22Rv1 (cell line): ENCODE measurements around the gene AGO3.

Experiments
- ZFX ChIP-seq: fragments of 450-650 bp; IDR thresholded peaks from 2 replicates; pipeline ENCODE4 v1.6.1; 2017; ENCODE audit warnings: antibody characterized with exemption, borderline replicate concordance
- TF ChIP-seq, protein P1 (sequence below): fragments of 450-650 bp; IDR thresholded peaks from 2 replicates; pipeline ENCODE4 v1.5.1; 2017; ENCODE audit warnings: mild to moderate bottlenecking

DNA sequence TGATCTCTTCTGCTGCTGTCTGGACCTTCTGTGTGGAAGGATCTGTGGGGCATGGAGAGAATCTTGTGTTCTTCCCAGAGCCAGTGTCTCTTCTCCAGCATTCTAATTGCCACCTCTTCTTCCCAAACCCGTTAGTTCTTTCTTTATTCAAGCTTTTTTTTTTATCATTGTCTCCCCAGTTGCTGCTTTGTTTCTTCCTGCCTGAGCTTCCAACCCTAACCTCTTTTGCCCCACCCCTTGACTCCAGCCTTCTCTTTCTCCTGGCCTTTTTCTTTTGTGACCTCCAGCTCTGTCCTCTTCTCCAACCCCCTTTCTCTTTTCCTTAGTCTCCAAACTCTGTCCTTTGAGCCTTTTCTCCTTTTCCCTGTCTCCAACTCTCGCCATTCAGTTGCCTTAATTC lies 43.4 kb upstream of the AGO3 start:
- TF ChIP-seq, protein P1, sequence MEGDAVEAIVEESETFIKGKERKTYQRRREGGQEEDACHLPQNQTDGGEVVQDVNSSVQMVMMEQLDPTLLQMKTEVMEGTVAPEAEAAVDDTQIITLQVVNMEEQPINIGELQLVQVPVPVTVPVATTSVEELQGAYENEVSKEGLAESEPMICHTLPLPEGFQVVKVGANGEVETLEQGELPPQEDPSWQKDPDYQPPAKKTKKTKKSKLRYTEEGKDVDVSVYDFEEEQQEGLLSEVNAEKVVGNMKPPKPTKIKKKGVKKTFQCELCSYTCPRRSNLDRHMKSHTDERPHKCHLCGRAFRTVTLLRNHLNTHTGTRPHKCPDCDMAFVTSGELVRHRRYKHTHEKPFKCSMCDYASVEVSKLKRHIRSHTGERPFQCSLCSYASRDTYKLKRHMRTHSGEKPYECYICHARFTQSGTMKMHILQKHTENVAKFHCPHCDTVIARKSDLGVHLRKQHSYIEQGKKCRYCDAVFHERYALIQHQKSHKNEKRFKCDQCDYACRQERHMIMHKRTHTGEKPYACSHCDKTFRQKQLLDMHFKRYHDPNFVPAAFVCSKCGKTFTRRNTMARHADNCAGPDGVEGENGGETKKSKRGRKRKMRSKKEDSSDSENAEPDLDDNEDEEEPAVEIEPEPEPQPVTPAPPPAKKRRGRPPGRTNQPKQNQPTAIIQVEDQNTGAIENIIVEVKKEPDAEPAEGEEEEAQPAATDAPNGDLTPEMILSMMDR = no peak
- TF ChIP-seq ZFX = no peak
